Measurements from ENCODE around the gene CPEB3.

DNA sequence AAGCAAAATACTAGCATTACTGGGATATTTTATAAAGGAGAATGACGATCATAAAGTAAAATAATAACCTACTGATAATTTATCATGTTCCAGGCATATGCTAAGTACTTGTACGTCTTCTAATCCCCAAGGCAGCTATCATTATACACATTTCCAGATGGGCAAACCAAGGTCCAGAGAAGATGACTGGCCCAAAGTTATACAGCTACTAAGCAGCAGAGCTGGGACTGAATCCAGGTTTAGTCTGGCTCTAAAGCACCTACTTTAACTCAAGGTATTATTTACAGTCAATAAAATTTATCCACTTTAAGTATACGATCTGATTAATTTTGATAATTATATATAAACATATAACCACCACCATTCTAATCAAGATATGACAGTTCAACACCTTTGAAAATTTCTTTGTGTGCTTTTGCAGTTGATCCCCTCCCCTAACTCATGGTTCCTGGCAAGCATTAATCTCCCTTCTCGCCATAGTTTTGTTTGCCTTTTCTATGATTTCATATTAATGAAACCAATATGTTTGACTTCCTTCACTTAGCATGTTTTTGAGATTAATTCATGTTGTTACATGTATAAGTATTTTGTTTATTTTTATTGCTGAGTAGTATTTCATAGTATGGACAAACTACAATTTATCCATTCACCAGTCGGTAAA is 126.7 kb downstream of the CPEB3 start:
- TF ChIP-seq, protein P1, sequence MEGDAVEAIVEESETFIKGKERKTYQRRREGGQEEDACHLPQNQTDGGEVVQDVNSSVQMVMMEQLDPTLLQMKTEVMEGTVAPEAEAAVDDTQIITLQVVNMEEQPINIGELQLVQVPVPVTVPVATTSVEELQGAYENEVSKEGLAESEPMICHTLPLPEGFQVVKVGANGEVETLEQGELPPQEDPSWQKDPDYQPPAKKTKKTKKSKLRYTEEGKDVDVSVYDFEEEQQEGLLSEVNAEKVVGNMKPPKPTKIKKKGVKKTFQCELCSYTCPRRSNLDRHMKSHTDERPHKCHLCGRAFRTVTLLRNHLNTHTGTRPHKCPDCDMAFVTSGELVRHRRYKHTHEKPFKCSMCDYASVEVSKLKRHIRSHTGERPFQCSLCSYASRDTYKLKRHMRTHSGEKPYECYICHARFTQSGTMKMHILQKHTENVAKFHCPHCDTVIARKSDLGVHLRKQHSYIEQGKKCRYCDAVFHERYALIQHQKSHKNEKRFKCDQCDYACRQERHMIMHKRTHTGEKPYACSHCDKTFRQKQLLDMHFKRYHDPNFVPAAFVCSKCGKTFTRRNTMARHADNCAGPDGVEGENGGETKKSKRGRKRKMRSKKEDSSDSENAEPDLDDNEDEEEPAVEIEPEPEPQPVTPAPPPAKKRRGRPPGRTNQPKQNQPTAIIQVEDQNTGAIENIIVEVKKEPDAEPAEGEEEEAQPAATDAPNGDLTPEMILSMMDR (IDR thresholded peaks at IDR 0.05): no peak
- TF ChIP-seq POLR2A (IDR thresholded peaks at IDR 0.05): no peak

All from testis (tissue), 2 donors.